Prostate gland (tissue), 2 donors: ENCODE results near the gene SLC39A1.

Experiments used
- POLR2A ChIP-seq: fragments of 450-650 bp; IDR thresholded peaks from one replicate; pipeline ENCODE4 v1.6.1; 2016; ENCODE audit warnings: antibody characterized with exemption, mild to moderate bottlenecking
- TF ChIP-seq, protein P1 (sequence below), 4 experiments: fragments of 200-600 bp in 2 of 4; fragments of 450-650 bp in 2 of 4; sonication (generic) in 2 of 4; IDR thresholded peaks; 1 replicate in 3 of 4; 2 replicates in 1 of 4; pipeline ENCODE4 v1.5.1; 2016 to 2019; ENCODE audit warnings: antibody characterized with exemption in 4 of 4, mild to moderate bottlenecking in 2 of 4, moderate library complexity in 2 of 4

DNA sequence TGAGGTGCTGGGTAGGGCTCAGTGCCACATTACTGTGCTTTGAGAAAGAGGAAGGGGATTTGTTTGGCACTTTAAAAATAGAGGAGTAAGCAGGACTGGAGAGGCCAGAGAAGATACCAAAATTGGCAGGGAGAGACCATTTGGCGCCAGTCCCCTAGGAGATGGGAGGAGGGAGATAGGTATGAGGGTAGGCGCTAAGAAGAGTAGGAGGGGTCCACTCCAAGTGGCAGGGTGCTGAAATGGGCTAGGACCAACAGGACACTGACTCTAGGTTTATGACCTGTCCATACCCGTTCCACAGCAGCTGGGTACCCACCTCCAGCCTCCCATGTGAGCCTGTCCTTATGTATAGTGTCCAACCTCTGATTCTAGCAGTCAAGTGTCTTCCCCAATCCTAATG, 3.9 kb downstream of the SLC39A1 start:
- TF ChIP-seq, protein P1, sequence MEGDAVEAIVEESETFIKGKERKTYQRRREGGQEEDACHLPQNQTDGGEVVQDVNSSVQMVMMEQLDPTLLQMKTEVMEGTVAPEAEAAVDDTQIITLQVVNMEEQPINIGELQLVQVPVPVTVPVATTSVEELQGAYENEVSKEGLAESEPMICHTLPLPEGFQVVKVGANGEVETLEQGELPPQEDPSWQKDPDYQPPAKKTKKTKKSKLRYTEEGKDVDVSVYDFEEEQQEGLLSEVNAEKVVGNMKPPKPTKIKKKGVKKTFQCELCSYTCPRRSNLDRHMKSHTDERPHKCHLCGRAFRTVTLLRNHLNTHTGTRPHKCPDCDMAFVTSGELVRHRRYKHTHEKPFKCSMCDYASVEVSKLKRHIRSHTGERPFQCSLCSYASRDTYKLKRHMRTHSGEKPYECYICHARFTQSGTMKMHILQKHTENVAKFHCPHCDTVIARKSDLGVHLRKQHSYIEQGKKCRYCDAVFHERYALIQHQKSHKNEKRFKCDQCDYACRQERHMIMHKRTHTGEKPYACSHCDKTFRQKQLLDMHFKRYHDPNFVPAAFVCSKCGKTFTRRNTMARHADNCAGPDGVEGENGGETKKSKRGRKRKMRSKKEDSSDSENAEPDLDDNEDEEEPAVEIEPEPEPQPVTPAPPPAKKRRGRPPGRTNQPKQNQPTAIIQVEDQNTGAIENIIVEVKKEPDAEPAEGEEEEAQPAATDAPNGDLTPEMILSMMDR (IDR thresholded peaks at IDR 0.05): no peak
- no peak for TF ChIP-seq POLR2A
